H9 (cell line): ENCODE measurements around the gene GRIA1. TPM values are rescaled to one million over a fixed set of nuclear protein-coding genes. Genes with fewer than 3 reads are reported as not detected.

ENCODE experiments used
- DNase-seq: peaks from one replicate; pipeline ENCODE4 v3.0.0-alpha.2; 2017
- H2AFZ ChIP-seq: one replicate; pipeline ENCODE4 v1.6.1; 2013; ENCODE audit warnings: mild to moderate bottlenecking, low read length, control low read depth, moderate library complexity
- H2AK5ac ChIP-seq: 2 replicates; pipeline ENCODE4 v1.6.1; 2013; ENCODE audit warnings: low read length, control low read depth, mixed read lengths; ENCODE audit not compliant: insufficient read length
- H2BK120ac ChIP-seq: one replicate; pipeline ENCODE4 v1.6.1; 2013; ENCODE audit warnings: low read depth, mild to moderate bottlenecking, low read length, control low read depth, inconsistent platforms; ENCODE audit not compliant: poor library complexity, severe bottlenecking
- H2BK12ac ChIP-seq: 2 replicates; pipeline ENCODE4 v1.6.1; 2013; ENCODE audit warnings: low read length, control low read depth, mixed read lengths, low read depth; ENCODE audit not compliant: insufficient read length
- H2BK15ac ChIP-seq: 2 replicates; pipeline ENCODE4 v1.6.1; 2013; ENCODE audit warnings: low read depth, low read length, control low read depth
- H2BK20ac ChIP-seq: one replicate; pipeline ENCODE4 v1.6.1; 2013; ENCODE audit warnings: low read depth, mild to moderate bottlenecking, low read length, control low read depth, inconsistent platforms; ENCODE audit not compliant: poor library complexity, severe bottlenecking
- H2BK5ac ChIP-seq: 2 replicates; pipeline ENCODE4 v1.6.1; 2013; ENCODE audit warnings: low read length, control low read depth, mixed read lengths; ENCODE audit not compliant: insufficient read length
- H3K14ac ChIP-seq: 2 replicates; pipeline ENCODE4 v1.6.1; 2013; ENCODE audit warnings: low read length, control low read depth; ENCODE audit not compliant: insufficient read depth
- H3K18ac ChIP-seq: 2 replicates; pipeline ENCODE4 v1.6.1; 2013; ENCODE audit warnings: low read depth, mild to moderate bottlenecking, mixed read lengths, low read length, control low read depth; ENCODE audit not compliant: insufficient read length
- H3K23ac ChIP-seq: 2 replicates; pipeline ENCODE4 v1.6.1; 2013; ENCODE audit warnings: low read length, control low read depth, mixed read lengths, low read depth; ENCODE audit not compliant: insufficient read length
- H3K23me2 ChIP-seq: 2 replicates; pipeline ENCODE4 v1.6.1; 2013; ENCODE audit warnings: low read depth, mild to moderate bottlenecking, mixed read lengths, low read length, control low read depth; ENCODE audit not compliant: insufficient read length, poor library complexity, severe bottlenecking
- H3K27ac ChIP-seq: 2 replicates; pipeline ENCODE4 v1.5.1; 2013; ENCODE audit warnings: low read length, control low read depth, mixed read lengths, low read depth; ENCODE audit not compliant: insufficient read length
- H3K27me3 ChIP-seq: 2 replicates; pipeline ENCODE4 v1.6.1; 2013; ENCODE audit warnings: low read length, control low read depth, inconsistent platforms; ENCODE audit not compliant: insufficient read depth
- H3K4ac ChIP-seq: 2 replicates; pipeline ENCODE4 v1.6.1; 2013; ENCODE audit warnings: low read depth, mild to moderate bottlenecking, control low read depth, inconsistent platforms, low read length, moderate library complexity
- H3K4me1 ChIP-seq: 2 replicates; pipeline ENCODE4 v1.6.1; 2013; ENCODE audit warnings: low read length, control low read depth, inconsistent platforms; ENCODE audit not compliant: insufficient read depth
- H3K4me2 ChIP-seq: 2 replicates; pipeline ENCODE4 v1.6.1; 2013; ENCODE audit warnings: low read length, control low read depth, mixed read lengths; ENCODE audit not compliant: insufficient read length, insufficient read depth
- H3K56ac ChIP-seq: 2 replicates; pipeline ENCODE4 v1.6.1; 2013; ENCODE audit warnings: low read depth, mild to moderate bottlenecking, mixed read lengths, low read length, control low read depth; ENCODE audit not compliant: insufficient read length
- H3K79me1 ChIP-seq: 2 replicates; pipeline ENCODE4 v1.6.1; 2013; ENCODE audit warnings: low read depth, mild to moderate bottlenecking, moderate library complexity, low read length, control low read depth, inconsistent platforms; ENCODE audit not compliant: insufficient read depth, poor library complexity, severe bottlenecking
- H3K79me2 ChIP-seq: 2 replicates; pipeline ENCODE4 v1.6.1; 2013; ENCODE audit warnings: low read length, control low read depth, inconsistent platforms; ENCODE audit not compliant: insufficient read depth
- H3K9ac ChIP-seq: 2 replicates; pipeline ENCODE4 v1.6.1; 2013; ENCODE audit warnings: low read length, control low read depth, mixed read lengths; ENCODE audit not compliant: insufficient read length; ENCODE audit errors: extremely low read depth
- H3K9me3 ChIP-seq: one replicate; pipeline ENCODE4 v1.6.1; 2013; ENCODE audit warnings: low read depth, low read length, inconsistent platforms; ENCODE audit not compliant: control insufficient read depth
- H3T11ph ChIP-seq: one replicate; pipeline ENCODE4 v1.6.1; 2013; ENCODE audit warnings: mild to moderate bottlenecking, low read length, control low read depth, inconsistent platforms
- H4K20me1 ChIP-seq: one replicate; pipeline ENCODE4 v1.6.1; 2013; ENCODE audit not compliant: control insufficient read depth, insufficient read length, insufficient read depth
- H4K5ac ChIP-seq: 2 replicates; pipeline ENCODE4 v1.6.1; 2013; ENCODE audit warnings: low read depth, mild to moderate bottlenecking, mixed read lengths, low read length, control low read depth; ENCODE audit not compliant: insufficient read length
- H4K8ac ChIP-seq: replicated peaks from 2 replicates; pipeline ENCODE4 v1.6.1; 2013; ENCODE audit warnings: low read length, control low read depth, mixed read lengths, low read depth; ENCODE audit not compliant: insufficient read length
- H4K91ac ChIP-seq: 2 replicates; pipeline ENCODE4 v1.6.1; 2013; ENCODE audit warnings: low read depth, mild to moderate bottlenecking, moderate library complexity, mixed read lengths, low read length, control low read depth; ENCODE audit not compliant: insufficient read length
- H3K27ac Mint-ChIP-seq, 3 experiments: 2 replicates in 2 of 3; 3 replicates in 1 of 3; pipeline ENCODE4 v1.8.0; 2020 to 2021; ENCODE audit warnings: mixed read lengths in 3 of 3, mild to moderate bottlenecking in 1 of 3, moderate library complexity in 1 of 3
- H3K27me3 Mint-ChIP-seq: 2 replicates; pipeline ENCODE4 v1.8.0; 2021; ENCODE audit warnings: low read depth, mild to moderate bottlenecking, moderate library complexity, mixed read lengths
- H3K36me3 Mint-ChIP-seq, 3 experiments: 2 replicates in 2 of 3; 3 replicates in 1 of 3; pipeline ENCODE4 v1.8.0; 2020 to 2021; ENCODE audit warnings: low read depth in 3 of 3, mixed read lengths in 3 of 3; ENCODE audit not compliant: insufficient read depth in 1 of 3
- H3K4me1 Mint-ChIP-seq, 2 experiments: 2 replicates each; pipeline ENCODE4 v1.8.0; 2020; ENCODE audit warnings: mixed read lengths in 2 of 2
- H3K4me3 Mint-ChIP-seq, 2 experiments: 2 replicates in 1 of 2; 3 replicates in 1 of 2; pipeline ENCODE4 v1.8.0; 2020 to 2021; ENCODE audit warnings: mild to moderate bottlenecking in 2 of 2, mixed read lengths in 2 of 2, moderate library complexity in 1 of 2
- H3K9me3 Mint-ChIP-seq, 2 experiments: 2 replicates in 1 of 2; 3 replicates in 1 of 2; pipeline ENCODE4 v1.8.0; 2020; ENCODE audit warnings: mild to moderate bottlenecking in 2 of 2, mixed read lengths in 2 of 2, moderate library complexity in 1 of 2
- WGBS: extraction: QIAGEN DNeasy Blood & Tissue Kit; methylation state at CpG from one replicate; pipeline ENCODE4 v1.1.7; 2013; ENCODE audit warnings: missing lambda C conversion rate, low lambda C conversion rate, mixed read lengths; ENCODE audit not compliant: insufficient read length; ENCODE audit errors: extremely low coverage; 5-methylcytosine and 5-hydroxymethylcytosine counted together
- total RNA-seq: library from RNA; stranded (reverse); gene quantifications from 2 replicates; pipeline ENCODE4 v1.2.1, GENCODE V29; 2021
- TF ChIP-seq, protein P1 (sequence below): fragments of 200-600 bp; sonication (generic); conservative IDR thresholded peaks from 3 replicates; pipeline ENCODE4 v1.8.0; 2021; ENCODE audit warnings: antibody characterized with exemption, mild to moderate bottlenecking

Gene GRIA1
- total RNA-seq, 1 experiment from 2014 or later = 0.52 TPM

- H3K27ac ChIP-seq = no peak overlapping the region
- H2AFZ ChIP-seq = no peak overlapping the region
- H3K23ac ChIP-seq = no peak overlapping the region
- H2BK5ac ChIP-seq = no peak overlapping the region
- H2BK12ac ChIP-seq = no peak overlapping the region
- H4K5ac ChIP-seq = no peak overlapping the region
- no peak for DNase-seq
- H3K56ac ChIP-seq = no peak overlapping the region
- H3K9ac ChIP-seq = no peak overlapping the region
- H3K4me1 ChIP-seq = no peaks in the 10 kb centered on the region
- H2BK120ac ChIP-seq = no peak overlapping the region
- no peaks in the 10 kb centered on the region for H3K79me2 ChIP-seq
- H3K23me2 ChIP-seq = no peaks in the 10 kb centered on the region
- H2AK5ac ChIP-seq = no peak overlapping the region
- H3K27me3 ChIP-seq = no peaks in the 10 kb centered on the region
- WGBS = no CpG with 5 or more reads among the region's 1 CpG
- H3K9me3 Mint-ChIP-seq = 0 out of 5 replicates have a peak, but pooled peaks cover 0 to 2% of the 10 kb centered on the region in 2 experiments
- H2BK15ac ChIP-seq = no peak overlapping the region
- no peak overlapping the region for H4K8ac ChIP-seq
- H3K79me1 ChIP-seq = no peaks in the 10 kb centered on the region
- TF ChIP-seq, protein P1, sequence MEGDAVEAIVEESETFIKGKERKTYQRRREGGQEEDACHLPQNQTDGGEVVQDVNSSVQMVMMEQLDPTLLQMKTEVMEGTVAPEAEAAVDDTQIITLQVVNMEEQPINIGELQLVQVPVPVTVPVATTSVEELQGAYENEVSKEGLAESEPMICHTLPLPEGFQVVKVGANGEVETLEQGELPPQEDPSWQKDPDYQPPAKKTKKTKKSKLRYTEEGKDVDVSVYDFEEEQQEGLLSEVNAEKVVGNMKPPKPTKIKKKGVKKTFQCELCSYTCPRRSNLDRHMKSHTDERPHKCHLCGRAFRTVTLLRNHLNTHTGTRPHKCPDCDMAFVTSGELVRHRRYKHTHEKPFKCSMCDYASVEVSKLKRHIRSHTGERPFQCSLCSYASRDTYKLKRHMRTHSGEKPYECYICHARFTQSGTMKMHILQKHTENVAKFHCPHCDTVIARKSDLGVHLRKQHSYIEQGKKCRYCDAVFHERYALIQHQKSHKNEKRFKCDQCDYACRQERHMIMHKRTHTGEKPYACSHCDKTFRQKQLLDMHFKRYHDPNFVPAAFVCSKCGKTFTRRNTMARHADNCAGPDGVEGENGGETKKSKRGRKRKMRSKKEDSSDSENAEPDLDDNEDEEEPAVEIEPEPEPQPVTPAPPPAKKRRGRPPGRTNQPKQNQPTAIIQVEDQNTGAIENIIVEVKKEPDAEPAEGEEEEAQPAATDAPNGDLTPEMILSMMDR = 0 out of 3 replicates have a peak, but pooled peaks have one; percentile 30
- no peak overlapping the region for H3K4me3 Mint-ChIP-seq
- H3K14ac ChIP-seq = 0 out of 2 replicates have a peak overlapping the region, but pooled peaks have one; percentile 65
- no peak overlapping the region for H3T11ph ChIP-seq
- no peaks in the 10 kb centered on the region for H3K9me3 ChIP-seq
- no peak overlapping the region for H3K18ac ChIP-seq
- H3K4ac ChIP-seq = no peak overlapping the region
- H3K4me1 Mint-ChIP-seq = peaks cover 5 to 7% of the 10 kb centered on the region in 2 experiments; a peak in 2 of 4 replicates
- H4K20me1 ChIP-seq = no peaks in the 10 kb centered on the region
- H2BK20ac ChIP-seq = no peak overlapping the region
- no peaks in the 10 kb centered on the region; the same call in 1 of the 2 replicates for H3K27me3 Mint-ChIP-seq
- H3K36me3 Mint-ChIP-seq = no peaks in the 10 kb centered on the region
- H3K27ac Mint-ChIP-seq = no peak overlapping the region
- no peak overlapping the region for H3K4me2 ChIP-seq
- H4K91ac ChIP-seq = no peak overlapping the region
These were observed 13.7 kb upstream of the GRIA1 start for GRCh38 chr5:153476767-153477166.
